ENCODE data around the gene KRT14.
"Not testable (repeated sequence)": the region's sequence is repeated elsewhere in the genome, so short reads cannot be mapped to it uniquely, and the experiment has no call there.

The KRT14 gene

GRCh38 chr17:41580687-41581365 lies 5.9 kb downstream of the KRT14 start:
- TF ChIP-seq CTCF (IDR thresholded peaks at IDR 0.05; ENCODE audit: low read depth, low read length): no peak
- H3K4me3 ChIP-seq (ENCODE audit: low read depth, low read length): no peak overlapping the region
- no peaks in the 10 kb centered on the region for H3K36me3 ChIP-seq
- no peak for DNase-seq
- peaks cover 8% of the 10 kb centered on the region for H3K4me1 ChIP-seq
- H3K27me3 ChIP-seq: no peaks in the 10 kb centered on the region
- H3K9me3 ChIP-seq: no peaks in the 10 kb centered on the region

DNA sequence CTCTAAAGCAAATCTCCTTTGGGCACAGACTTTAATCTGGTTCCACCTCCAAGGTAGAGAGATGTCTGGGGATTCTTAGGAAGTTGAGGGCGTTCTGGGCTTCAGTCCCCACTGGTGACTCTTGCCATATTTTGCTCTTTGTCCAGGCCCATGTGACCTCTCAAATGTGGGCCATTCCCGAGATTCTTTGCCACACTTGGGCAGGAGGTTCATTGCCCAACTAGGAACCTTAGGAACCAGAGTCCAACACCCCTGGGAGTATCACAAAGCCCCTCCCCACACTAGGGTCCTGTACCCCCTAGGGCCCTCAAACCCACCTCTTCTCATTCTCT lies 6.5 kb downstream of the KRT14 start:
- no peaks in the 10 kb centered on the region for H3K9me3 ChIP-seq
- H3K27me3 ChIP-seq: no peaks in the 10 kb centered on the region
- no peak overlapping the region for H3K4me3 ChIP-seq (ENCODE audit: low read depth, low read length)
- no peaks in the 10 kb centered on the region for H3K36me3 ChIP-seq
- DNase-seq: no peak
- peaks cover 8% of the 10 kb centered on the region for H3K4me1 ChIP-seq
- TF ChIP-seq CTCF (IDR thresholded peaks at IDR 0.05; ENCODE audit: low read depth, low read length): no peak

DNA sequence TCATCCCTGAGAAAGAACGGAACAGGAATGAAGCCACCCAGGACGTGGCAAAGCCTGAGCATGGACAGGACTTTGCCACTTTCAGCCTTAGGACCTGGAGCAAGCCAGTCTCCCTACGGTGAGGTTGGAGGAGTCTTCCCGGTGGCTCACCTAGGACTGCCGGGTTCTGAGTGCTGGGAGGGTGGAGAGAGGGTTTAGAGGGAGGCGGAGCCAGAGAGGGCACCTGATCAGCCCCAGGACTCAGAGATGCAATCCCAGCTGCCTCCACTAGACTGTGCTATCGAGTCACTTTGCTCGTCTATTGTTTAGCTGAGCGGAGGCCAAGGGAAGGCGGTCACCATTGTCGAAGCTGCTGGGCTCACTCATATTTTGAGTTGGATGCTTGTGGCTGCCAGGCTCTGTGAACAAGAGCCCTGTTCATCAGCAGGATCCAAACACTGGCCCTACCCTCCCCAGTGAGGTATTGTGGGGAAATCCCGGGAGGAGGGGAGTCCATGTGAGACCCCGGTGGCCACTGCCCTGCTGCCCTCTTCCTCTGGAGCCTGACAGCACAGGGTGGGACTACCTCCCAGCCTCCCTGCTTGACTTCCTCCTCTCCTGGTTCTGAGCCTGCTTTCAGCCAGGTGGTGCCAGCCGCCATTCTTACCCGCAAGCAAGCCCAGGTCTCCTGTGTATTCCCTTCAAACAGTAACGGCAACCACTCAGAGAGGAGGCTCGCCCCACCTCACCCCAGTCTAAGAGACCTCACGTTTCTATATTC lies 7.0 kb downstream of the KRT14 start:
- TF ChIP-seq CTCF (IDR thresholded peaks at IDR 0.05; ENCODE audit: low read depth, low read length): peak; percentile 95
- Histone ChIP-seq H3K36me3 (no peaks in the 10 kb centered on the region), H3K4me1 (peaks cover 8% of the 10 kb centered on the region), H3K9me3 (no peaks in the 10 kb centered on the region), H3K4me3 (ENCODE audit: low read depth, low read length) (peak overlapping the region; percentile 20; the same call in 1 of the 2 replicates), H3K27me3 (no peaks in the 10 kb centered on the region)
- peak; percentile 88 for DNase-seq

- no peak overlapping the region for H3K4me3 ChIP-seq (ENCODE audit: low read depth, low read length)
- DNase-seq: no peak
- no peak for TF ChIP-seq CTCF (IDR thresholded peaks at IDR 0.05; ENCODE audit: low read depth, low read length)
- peaks cover 8% of the 10 kb centered on the region for H3K4me1 ChIP-seq
- H3K9me3 ChIP-seq: no peaks in the 10 kb centered on the region
- no peaks in the 10 kb centered on the region for H3K36me3 ChIP-seq
- no peaks in the 10 kb centered on the region for H3K27me3 ChIP-seq
Observed at GRCh38 chr17:41578971-41579370, 7.7 kb downstream of the KRT14 start.

- no peak overlapping the region for H3K4me3 ChIP-seq (ENCODE audit: low read depth, low read length)
- DNase-seq: no peak
- TF ChIP-seq CTCF (IDR thresholded peaks at IDR 0.05; ENCODE audit: low read depth, low read length): no peak
- H3K4me1 ChIP-seq: peaks cover 8% of the 10 kb centered on the region
- no peaks in the 10 kb centered on the region for H3K27me3 ChIP-seq
- H3K9me3 ChIP-seq: no peaks in the 10 kb centered on the region
- no peaks in the 10 kb centered on the region for H3K36me3 ChIP-seq
Observed at GRCh38 chr17:41578538-41578937, 8.2 kb downstream of the KRT14 start.

DNA sequence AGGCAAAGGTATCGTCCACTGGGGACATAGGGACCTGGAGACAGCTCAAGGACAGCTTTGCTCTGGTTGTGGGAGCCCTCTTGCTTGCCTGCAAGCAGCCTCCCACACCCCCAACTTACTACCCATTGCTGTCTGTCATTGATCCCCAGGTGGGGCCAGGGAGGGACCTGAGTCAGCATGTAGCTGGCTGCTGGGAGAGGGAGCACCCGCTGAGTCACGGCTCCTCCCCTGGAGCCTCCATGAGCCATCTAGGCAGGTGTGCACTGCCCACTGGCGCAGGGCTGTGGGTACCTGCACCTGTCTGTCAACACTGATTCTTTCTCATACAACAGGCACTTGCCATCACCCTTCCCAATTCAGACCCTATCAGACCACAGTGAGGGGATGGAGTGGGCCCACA lies 10.0 kb downstream of the KRT14 start:
- not testable (repeated sequence) for H3K4me3 ChIP-seq (ENCODE audit: low read depth, low read length); H3K36me3 ChIP-seq; H3K4me1 ChIP-seq; H3K27me3 ChIP-seq; DNase-seq; H3K9me3 ChIP-seq

Measured in BE2C (cell line).